Tibial artery (tissue), 4 donors: Measurements from ENCODE around the gene DNM3.

Experiments used
- DNase-seq, 2 donors: peaks; one replicate each; pipeline ENCODE4 v3.0.0-alpha.2; 2019
- H3K27ac ChIP-seq, 2 donors: fragments of 200-600 bp; sonication (generic) in 1 of 2; 1 replicate in 1 of 2; 2 replicates in 1 of 2; pipeline ENCODE4 v1.5.1; 2018 to 2019; ENCODE audit warnings: mild to moderate bottlenecking in 1 of 2
- H3K27me3 ChIP-seq, 2 donors: fragments of 200-600 bp; sonication (generic) in 1 of 2; one replicate each; pipeline versions ENCODE4 v1.5.1 to v1.6.0; 2016 to 2019
- H3K36me3 ChIP-seq, 3 donors: fragments of 200-600 bp; sonication (generic) in 2 of 3; one replicate each; pipeline ENCODE4 v1.5.1; 2016 to 2019; ENCODE audit warnings: mild to moderate bottlenecking in 2 of 3
- H3K4me1 ChIP-seq, 4 donors: fragments of 200-600 bp; sonication (generic) in 2 of 4; 1 replicate in 3 of 4; 2 replicates in 1 of 4; pipeline ENCODE4 v1.5.1; 2016 to 2019
- H3K4me3 ChIP-seq, 2 donors: fragments of 200-600 bp; sonication (generic) in 1 of 2; 1 replicate in 1 of 2; 2 replicates in 1 of 2; pipeline ENCODE4 v1.5.1; 2018 to 2019; ENCODE audit warnings: mild to moderate bottlenecking in 2 of 2
- H3K9me3 ChIP-seq, 3 donors: fragments of 200-600 bp; sonication (generic) in 1 of 3; one replicate each; pipeline ENCODE4 v1.5.1; 2016 to 2019
- intact Hi-C: fragments of 100-400 bp; cut with DNase I; formaldehyde crosslinking; loops from one replicate; pipeline ENCODE4 v1.15.0; 2023; ENCODE audit warnings: low total_unique reads
- TF ChIP-seq, protein P1 (sequence below), 2 experiments: fragments of 200-600 bp in 1 of 2; fragments of 450-650 bp in 1 of 2; IDR thresholded peaks; one replicate each; pipeline ENCODE4 v1.5.1; 2017 to 2019; ENCODE audit warnings: antibody characterized with exemption in 2 of 2, mild to moderate bottlenecking in 1 of 2, moderate library complexity in 1 of 2

DNM3 gene

DNA sequence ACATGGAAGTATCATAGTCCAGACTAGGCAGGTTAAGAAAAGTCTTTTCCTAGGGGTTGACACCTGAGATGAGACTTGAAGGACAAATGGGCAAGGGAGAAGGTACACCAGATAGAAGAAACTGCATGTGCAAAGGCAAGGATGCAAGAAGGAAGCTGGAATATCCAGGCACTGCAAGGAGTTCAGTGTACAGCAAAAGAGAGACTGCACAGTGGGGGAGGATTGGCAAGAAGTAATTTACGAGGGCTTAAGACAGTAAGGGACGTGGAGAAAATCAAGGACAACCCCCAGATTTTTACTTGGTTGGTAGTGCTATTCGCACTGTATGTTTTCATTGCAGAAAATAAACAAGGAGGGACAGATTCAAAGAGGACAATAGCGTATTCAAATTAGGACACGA lies 58.5 kb downstream of the DNM3 start:
- intact Hi-C loops = no loop called here
- H3K9me3 ChIP-seq = no peaks in the 10 kb centered on the region
- H3K27me3 ChIP-seq = no peaks in the 10 kb centered on the region
- no peaks in the 10 kb centered on the region for H3K36me3 ChIP-seq
- DNase-seq = no peak
- no peak overlapping the region for H3K27ac ChIP-seq
- no peak overlapping the region for H3K4me3 ChIP-seq
- H3K4me1 ChIP-seq = no peaks in the 10 kb centered on the region
- TF ChIP-seq, protein P1, sequence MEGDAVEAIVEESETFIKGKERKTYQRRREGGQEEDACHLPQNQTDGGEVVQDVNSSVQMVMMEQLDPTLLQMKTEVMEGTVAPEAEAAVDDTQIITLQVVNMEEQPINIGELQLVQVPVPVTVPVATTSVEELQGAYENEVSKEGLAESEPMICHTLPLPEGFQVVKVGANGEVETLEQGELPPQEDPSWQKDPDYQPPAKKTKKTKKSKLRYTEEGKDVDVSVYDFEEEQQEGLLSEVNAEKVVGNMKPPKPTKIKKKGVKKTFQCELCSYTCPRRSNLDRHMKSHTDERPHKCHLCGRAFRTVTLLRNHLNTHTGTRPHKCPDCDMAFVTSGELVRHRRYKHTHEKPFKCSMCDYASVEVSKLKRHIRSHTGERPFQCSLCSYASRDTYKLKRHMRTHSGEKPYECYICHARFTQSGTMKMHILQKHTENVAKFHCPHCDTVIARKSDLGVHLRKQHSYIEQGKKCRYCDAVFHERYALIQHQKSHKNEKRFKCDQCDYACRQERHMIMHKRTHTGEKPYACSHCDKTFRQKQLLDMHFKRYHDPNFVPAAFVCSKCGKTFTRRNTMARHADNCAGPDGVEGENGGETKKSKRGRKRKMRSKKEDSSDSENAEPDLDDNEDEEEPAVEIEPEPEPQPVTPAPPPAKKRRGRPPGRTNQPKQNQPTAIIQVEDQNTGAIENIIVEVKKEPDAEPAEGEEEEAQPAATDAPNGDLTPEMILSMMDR (IDR thresholded peaks at IDR 0.05) = no peak

DNA sequence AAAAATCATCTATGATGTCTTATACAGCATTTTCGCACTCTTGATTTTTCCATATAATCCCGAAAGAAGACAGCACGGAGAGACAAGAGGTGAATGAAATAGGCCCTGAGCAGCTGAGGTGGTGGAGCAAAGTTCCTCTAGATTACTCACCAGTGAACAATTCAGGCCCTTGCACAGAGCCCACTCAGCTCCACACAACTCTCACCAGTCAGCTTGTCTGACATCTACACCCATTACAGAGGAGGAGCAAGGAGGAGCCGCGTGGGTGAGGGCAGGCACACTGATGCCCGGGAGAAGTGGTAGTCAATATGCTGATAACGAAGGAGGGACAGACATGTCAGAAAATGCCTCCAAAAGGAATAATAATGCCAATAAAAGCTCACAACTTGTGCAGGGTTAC lies 59.9 kb downstream of the DNM3 start:
- DNase-seq = no peak
- no peak overlapping the region for H3K27ac ChIP-seq
- H3K36me3 ChIP-seq = no peaks in the 10 kb centered on the region
- H3K4me3 ChIP-seq = no peak overlapping the region
- TF ChIP-seq, protein P1 (IDR thresholded peaks at IDR 0.05) = no peak
- no peaks in the 10 kb centered on the region for H3K4me1 ChIP-seq
- no peaks in the 10 kb centered on the region for H3K27me3 ChIP-seq
- H3K9me3 ChIP-seq = no peaks in the 10 kb centered on the region
- intact Hi-C loops = no loop called here

DNA sequence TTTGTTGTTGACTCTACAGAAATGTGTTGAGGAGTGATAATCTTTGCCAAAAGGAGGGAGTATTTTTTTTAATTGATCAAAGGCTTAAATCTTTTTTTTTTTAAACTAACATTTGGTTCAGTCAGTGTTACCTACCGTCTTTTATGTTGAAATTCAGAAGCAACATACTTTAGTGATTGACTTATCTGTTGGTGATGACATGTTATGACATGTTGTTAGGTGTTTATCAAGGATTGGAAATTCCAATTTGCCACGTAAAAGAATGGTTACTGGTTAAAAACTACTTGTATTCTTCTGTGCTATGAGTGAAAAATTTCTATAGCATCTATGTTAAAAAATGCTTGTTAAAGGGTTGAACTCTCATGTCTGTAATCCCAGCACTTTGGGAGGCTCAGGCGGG lies 61.2 kb downstream of the DNM3 start:
- Histone ChIP-seq H3K9me3 (no peaks in the 10 kb centered on the region), H3K27me3 (no peaks in the 10 kb centered on the region), H3K36me3 (no peaks in the 10 kb centered on the region), H3K27ac (no peak overlapping the region), H3K4me1 (no peaks in the 10 kb centered on the region), H3K4me3 (no peak overlapping the region)
- TF ChIP-seq, protein P1 (IDR thresholded peaks at IDR 0.05) = no peak
- intact Hi-C loops = no loop called here
- DNase-seq = no peak

DNA sequence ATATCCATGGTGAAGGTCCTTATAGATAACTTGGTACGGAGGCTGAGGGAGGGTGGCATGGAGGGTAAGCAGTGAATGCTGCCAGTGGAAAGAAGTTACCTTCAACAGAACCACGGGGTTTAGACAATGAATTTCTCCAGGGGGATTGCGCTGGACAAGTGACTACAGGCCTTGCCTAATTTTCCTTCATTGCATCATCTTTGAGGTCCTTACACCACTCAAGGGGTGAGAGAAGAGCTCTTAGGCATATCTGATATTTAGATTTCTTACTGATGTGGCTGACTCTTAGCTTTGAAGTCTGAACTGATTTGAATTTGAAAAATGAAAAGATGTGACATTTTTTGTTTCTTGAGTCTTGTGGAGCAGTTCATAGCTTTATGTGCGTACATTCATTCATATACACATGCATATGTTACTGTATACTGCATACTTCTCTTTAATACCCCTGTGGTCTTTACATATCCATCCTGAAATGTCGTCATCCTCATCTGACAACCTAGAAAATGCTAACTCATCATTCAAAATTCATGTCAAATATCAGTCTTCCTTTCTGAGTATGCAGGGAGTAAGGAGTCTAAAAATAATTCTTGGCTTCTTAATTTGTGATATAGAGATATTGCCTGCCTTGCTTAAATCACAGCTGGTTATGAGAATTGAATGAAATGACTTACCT lies 63.6 kb downstream of the DNM3 start:
- no peak for DNase-seq
- TF ChIP-seq, protein P1 (IDR thresholded peaks at IDR 0.05) = no peak
- no peaks in the 10 kb centered on the region for H3K4me1 ChIP-seq
- H3K4me3 ChIP-seq = no peak overlapping the region
- no peaks in the 10 kb centered on the region for H3K27me3 ChIP-seq
- H3K9me3 ChIP-seq = no peaks in the 10 kb centered on the region
- H3K36me3 ChIP-seq = no peaks in the 10 kb centered on the region
- H3K27ac ChIP-seq = no peak overlapping the region
- intact Hi-C loops = no loop called here

DNA sequence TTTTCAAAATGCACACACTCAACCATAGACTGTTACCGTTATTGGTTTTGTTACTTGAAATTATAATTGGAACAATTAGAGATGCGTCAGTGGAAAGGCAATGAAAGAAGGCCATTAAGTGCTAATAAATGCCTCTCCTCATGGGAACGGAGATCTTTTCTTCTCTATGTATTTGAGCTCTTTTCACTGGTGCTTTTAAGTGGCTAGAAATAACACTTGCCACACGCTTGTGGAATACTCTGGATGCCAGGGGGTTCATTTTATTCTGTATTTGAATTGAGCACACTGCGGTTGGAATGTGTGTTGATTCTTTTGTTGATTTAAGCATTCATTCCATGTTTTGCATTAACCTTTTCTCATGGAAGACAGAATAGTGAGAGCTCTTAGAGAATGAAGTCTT lies 68.4 kb downstream of the DNM3 start:
- Histone ChIP-seq H3K27me3 (no peaks in the 10 kb centered on the region), H3K36me3 (no peaks in the 10 kb centered on the region), H3K4me1 (peaks cover 0 to 7% (median 4%) of the 10 kb centered on the region in 4 donors), H3K9me3 (no peaks in the 10 kb centered on the region), H3K27ac (no peak overlapping the region), H3K4me3 (no peak overlapping the region)
- TF ChIP-seq, protein P1 (IDR thresholded peaks at IDR 0.05) = no peak
- intact Hi-C loops = no loop called here
- DNase-seq = no peak

DNA sequence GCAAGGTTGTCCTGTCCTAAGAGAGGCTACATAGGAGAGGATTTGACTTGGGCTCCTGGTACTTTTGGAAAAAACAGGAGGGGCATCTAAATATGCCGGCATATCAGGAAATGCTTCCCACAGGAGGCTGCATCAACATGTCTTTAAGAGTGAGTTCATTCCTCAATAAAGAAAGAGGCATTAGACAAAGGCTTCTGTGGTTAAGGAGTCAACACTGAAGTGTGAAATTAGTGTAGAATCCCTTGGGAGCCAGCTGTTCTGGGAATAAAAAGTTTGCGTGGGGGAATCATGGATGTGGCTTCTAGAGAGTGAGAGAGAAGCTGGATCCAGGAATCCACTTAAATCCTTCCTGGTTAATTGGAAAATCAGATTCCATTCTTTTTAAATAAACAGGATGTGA lies 69.5 kb downstream of the DNM3 start:
- H3K27me3 ChIP-seq = no peaks in the 10 kb centered on the region
- no peaks in the 10 kb centered on the region for H3K9me3 ChIP-seq
- TF ChIP-seq, protein P1 (IDR thresholded peaks at IDR 0.05) = no peak
- H3K27ac ChIP-seq = no peak overlapping the region
- DNase-seq = no peak
- no peak overlapping the region for H3K4me3 ChIP-seq
- intact Hi-C loops = no loop called here
- H3K36me3 ChIP-seq = no peaks in the 10 kb centered on the region
- H3K4me1 ChIP-seq = peaks cover 0 to 7% (median 4%) of the 10 kb centered on the region in 4 donors
